ENCODE results near the gene ZDHHC11B. TPM values are rescaled to one million over a fixed set of nuclear protein-coding genes. Genes with fewer than 3 reads are reported as not detected.
"Not testable (repeated sequence)": the region's sequence is repeated elsewhere in the genome, so short reads cannot be mapped to it uniquely, and the experiment has no call there.

ZDHHC11B gene
- total RNA-seq, 4 donors from 2014 or later, result 0.24 to 1.2 (median 0.71) TPM

- Histone ChIP-seq H3K27ac (no peak overlapping the region), H3K4me1 (no peaks in the 10 kb centered on the region), H3K27me3 (no peaks in the 10 kb centered on the region), H3K36me3 (no peaks in the 10 kb centered on the region), H3K9me3 (no peaks in the 10 kb centered on the region), H3K4me3 (no peak overlapping the region)
- DNase-seq (no peak), ATAC-seq (no peak)
- no peak for TF ChIP-seq POLR2A (IDR thresholded peaks at IDR 0.05)
- TF ChIP-seq, protein P1, sequence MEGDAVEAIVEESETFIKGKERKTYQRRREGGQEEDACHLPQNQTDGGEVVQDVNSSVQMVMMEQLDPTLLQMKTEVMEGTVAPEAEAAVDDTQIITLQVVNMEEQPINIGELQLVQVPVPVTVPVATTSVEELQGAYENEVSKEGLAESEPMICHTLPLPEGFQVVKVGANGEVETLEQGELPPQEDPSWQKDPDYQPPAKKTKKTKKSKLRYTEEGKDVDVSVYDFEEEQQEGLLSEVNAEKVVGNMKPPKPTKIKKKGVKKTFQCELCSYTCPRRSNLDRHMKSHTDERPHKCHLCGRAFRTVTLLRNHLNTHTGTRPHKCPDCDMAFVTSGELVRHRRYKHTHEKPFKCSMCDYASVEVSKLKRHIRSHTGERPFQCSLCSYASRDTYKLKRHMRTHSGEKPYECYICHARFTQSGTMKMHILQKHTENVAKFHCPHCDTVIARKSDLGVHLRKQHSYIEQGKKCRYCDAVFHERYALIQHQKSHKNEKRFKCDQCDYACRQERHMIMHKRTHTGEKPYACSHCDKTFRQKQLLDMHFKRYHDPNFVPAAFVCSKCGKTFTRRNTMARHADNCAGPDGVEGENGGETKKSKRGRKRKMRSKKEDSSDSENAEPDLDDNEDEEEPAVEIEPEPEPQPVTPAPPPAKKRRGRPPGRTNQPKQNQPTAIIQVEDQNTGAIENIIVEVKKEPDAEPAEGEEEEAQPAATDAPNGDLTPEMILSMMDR (IDR thresholded peaks at IDR 0.05 in 4 of 5, conservative IDR thresholded peaks at IDR 0.05 in 1 of 5), result no peak
- in situ Hi-C loops (cut with MboI; ENCODE audit: low sequenced_read_pairs in 4 of 4) (no loop called here), intact Hi-C loops (cut with DNase I; ENCODE audit: low total_unique reads) (no loop called here)
Measured at GRCh38 chr5:751496-751895, 33.0 kb downstream of the ZDHHC11B start.

DNA sequence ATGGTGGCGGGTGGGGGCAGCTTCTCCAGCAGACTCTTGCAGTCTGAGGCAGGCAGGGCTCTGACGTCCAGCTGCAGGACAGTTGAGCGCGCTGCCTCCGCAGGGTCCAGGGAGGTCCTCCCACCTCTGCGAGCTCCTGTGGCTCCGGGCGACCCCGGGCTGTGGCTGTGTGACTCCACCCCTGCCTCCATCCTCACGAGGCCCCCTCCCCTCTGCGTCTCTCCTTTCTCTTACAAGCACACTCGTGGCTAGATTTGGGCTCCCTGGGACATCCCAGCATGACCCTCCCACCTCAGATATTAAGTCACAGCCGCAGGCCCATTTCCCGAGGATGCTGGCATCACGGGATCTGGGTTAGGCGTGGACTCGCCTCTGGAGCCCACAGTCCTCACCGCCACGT lies 34.3 kb downstream of the ZDHHC11B start:
- DNase-seq; intact Hi-C loops (cut with DNase I; ENCODE audit: low total_unique reads); in situ Hi-C loops (cut with MboI; ENCODE audit: low sequenced_read_pairs in 4 of 4): not testable (repeated sequence)

GRCh38 chr5:749101-749670 lies 35.3 kb downstream of the ZDHHC11B start:
- DNase-seq, result no peak
- in situ Hi-C loops (cut with MboI; ENCODE audit: low sequenced_read_pairs in 4 of 4), result no loop called here
- intact Hi-C loops (cut with DNase I; ENCODE audit: low total_unique reads), result no loop called here

More for the DNA sequence above, 34.3 kb downstream of the ZDHHC11B start:
- H3K4me1 ChIP-seq, H3K4me3 ChIP-seq, H3K27me3 ChIP-seq, H3K9me3 ChIP-seq, ATAC-seq, H3K36me3 ChIP-seq, H3K27ac ChIP-seq: not testable (repeated sequence)

GRCh38 chr5:748011-748980 lies 36.2 kb downstream of the ZDHHC11B start:
- intact Hi-C loops (cut with DNase I; ENCODE audit: low total_unique reads); H3K27me3 ChIP-seq; H3K4me1 ChIP-seq; H3K36me3 ChIP-seq; DNase-seq; ATAC-seq; in situ Hi-C loops (cut with MboI; ENCODE audit: low sequenced_read_pairs in 4 of 4); H3K9me3 ChIP-seq; H3K4me3 ChIP-seq; H3K27ac ChIP-seq: not testable (repeated sequence)

More at GRCh38 chr5:749101-749670, 35.3 kb downstream of the ZDHHC11B start:
- TF ChIP-seq, protein P1 (IDR thresholded peaks at IDR 0.05 in 4 of 5, conservative IDR thresholded peaks at IDR 0.05 in 1 of 5), result no peak
- TF ChIP-seq POLR2A (IDR thresholded peaks at IDR 0.05), result no peak
- H3K4me1 ChIP-seq, result no peaks in the 10 kb centered on the region
- no peaks in the 10 kb centered on the region for H3K9me3 ChIP-seq
- no peak overlapping the region for H3K4me3 ChIP-seq
- H3K36me3 ChIP-seq, result no peaks in the 10 kb centered on the region
- no peak overlapping the region for H3K27ac ChIP-seq
- no peak for ATAC-seq
- no peaks in the 10 kb centered on the region for H3K27me3 ChIP-seq

GRCh38 chr5:747303-747844 lies 37.2 kb downstream of the ZDHHC11B start:
- in situ Hi-C loops (cut with MboI; ENCODE audit: low sequenced_read_pairs in 4 of 4); H3K4me3 ChIP-seq; H3K27ac ChIP-seq; ATAC-seq; intact Hi-C loops (cut with DNase I; ENCODE audit: low total_unique reads); H3K36me3 ChIP-seq; DNase-seq; H3K27me3 ChIP-seq; H3K4me1 ChIP-seq; H3K9me3 ChIP-seq: not testable (repeated sequence)

DNA sequence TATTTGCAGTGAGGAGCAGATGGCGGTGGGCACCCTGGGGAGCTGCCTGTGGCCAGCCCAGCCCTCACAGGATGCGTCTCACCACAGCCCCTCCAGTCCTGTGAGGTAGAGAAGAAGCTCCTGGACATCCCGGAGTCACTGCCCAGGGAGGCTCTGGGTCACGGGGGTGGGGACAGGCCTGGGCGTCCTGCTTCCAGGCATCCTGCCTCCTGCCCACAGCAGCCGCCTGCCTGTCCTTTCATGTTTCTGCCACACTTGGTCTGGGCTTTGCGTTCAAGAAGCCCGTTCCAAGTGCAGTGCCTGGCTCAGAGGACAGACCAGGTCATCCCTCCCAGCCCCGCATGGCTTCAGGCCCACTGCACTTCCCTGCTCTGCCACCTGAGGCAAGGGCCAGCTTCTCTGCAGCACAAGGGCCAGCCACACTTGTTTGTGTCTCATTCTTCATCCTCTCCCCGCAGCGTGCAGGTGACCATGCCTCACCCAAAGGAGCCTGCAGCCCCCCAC lies 38.2 kb downstream of the ZDHHC11B start:
- H3K36me3 ChIP-seq, result peaks cover 0 to 6% of the 10 kb centered on the region in 2 donors
- no peak overlapping the region for H3K27ac ChIP-seq
- no peaks in the 10 kb centered on the region for H3K9me3 ChIP-seq
- no peaks in the 10 kb centered on the region for H3K4me1 ChIP-seq
- no peak for TF ChIP-seq POLR2A (IDR thresholded peaks at IDR 0.05)
- TF ChIP-seq, protein P1 (IDR thresholded peaks at IDR 0.05 in 4 of 5, conservative IDR thresholded peaks at IDR 0.05 in 1 of 5), result peak in 1 of 5 experiments; percentile 50
- no peak overlapping the region for H3K4me3 ChIP-seq
- in situ Hi-C loops (cut with MboI; ENCODE audit: low sequenced_read_pairs in 4 of 4) (no loop called here), intact Hi-C loops (cut with DNase I; ENCODE audit: low total_unique reads) (no loop called here)
- DNase-seq (no peak), ATAC-seq (peak in 1 of 2 donors; percentile 44)
- H3K27me3 ChIP-seq, result no peaks in the 10 kb centered on the region

GRCh38 chr5:745272-746142 lies 39.0 kb downstream of the ZDHHC11B start:
- H3K27ac ChIP-seq; H3K4me1 ChIP-seq; DNase-seq; H3K27me3 ChIP-seq; intact Hi-C loops (cut with DNase I; ENCODE audit: low total_unique reads); H3K9me3 ChIP-seq; in situ Hi-C loops (cut with MboI; ENCODE audit: low sequenced_read_pairs in 4 of 4); H3K4me3 ChIP-seq; H3K36me3 ChIP-seq; ATAC-seq: not testable (repeated sequence)

Measured in gastrocnemius medialis (tissue), 4 donors.